GM04503 (cell line): ENCODE data around the gene CHRD.

Experiments used
- DNase-seq: peaks from one replicate; pipeline ENCODE4 v3.0.0-alpha.2; 2012; ENCODE audit warnings: low read depth

Gene CHRD

DNA sequence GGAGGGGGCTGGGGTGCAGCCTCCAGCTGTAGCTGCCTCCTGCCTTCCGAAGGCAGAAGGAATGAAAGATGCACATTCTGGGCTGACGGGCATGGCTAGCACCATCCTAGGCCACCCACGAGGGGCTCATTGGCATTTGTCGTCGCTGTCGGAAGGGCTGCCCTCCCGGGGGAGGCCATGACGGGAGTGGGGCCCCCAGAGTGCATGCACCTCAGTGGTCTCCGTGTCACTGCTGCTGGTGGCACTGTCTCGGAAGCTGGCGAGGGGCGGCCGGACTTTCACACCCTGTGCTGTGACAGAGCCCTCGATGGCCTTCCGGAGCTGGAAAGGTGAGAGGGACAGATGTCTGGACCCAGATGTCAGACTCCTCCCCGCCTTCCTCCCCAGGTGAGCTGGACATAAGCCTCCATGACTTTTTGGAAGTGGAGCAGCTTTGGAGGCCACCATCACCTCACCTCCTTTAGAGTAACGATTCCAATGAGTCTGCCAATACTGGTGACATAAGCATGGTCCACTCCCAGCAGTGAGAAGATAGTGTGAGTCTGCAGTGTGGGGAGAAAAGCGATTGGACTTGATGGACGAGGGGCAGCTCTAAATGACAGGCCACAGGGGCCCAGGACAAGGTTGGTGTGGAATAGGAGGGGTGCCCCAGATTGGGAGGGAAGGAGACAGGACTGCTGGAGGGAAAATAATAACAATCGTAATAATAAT is 33.2 kb upstream of the CHRD start:
- no peak for DNase-seq

GRCh38 chr3:184347321-184348056 is 32.4 kb upstream of the CHRD start:
- DNase-seq: no peak

DNA sequence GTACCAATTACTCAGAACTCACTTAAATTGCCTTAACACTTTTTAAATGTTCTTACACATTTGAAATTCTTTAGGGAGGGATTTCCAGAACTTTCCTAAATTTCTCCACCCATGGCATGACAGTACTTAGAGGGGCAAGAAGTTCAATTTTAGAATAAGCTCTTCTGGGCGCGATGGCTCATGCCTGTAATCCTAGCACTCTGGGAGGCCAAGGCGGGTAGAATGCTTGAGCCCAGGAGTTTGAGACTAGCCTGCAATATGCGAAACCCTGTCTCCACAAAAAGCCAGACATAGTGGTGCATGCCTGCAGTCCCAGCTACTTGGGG is 31.8 kb upstream of the CHRD start:
- DNase-seq: no peak

DNA sequence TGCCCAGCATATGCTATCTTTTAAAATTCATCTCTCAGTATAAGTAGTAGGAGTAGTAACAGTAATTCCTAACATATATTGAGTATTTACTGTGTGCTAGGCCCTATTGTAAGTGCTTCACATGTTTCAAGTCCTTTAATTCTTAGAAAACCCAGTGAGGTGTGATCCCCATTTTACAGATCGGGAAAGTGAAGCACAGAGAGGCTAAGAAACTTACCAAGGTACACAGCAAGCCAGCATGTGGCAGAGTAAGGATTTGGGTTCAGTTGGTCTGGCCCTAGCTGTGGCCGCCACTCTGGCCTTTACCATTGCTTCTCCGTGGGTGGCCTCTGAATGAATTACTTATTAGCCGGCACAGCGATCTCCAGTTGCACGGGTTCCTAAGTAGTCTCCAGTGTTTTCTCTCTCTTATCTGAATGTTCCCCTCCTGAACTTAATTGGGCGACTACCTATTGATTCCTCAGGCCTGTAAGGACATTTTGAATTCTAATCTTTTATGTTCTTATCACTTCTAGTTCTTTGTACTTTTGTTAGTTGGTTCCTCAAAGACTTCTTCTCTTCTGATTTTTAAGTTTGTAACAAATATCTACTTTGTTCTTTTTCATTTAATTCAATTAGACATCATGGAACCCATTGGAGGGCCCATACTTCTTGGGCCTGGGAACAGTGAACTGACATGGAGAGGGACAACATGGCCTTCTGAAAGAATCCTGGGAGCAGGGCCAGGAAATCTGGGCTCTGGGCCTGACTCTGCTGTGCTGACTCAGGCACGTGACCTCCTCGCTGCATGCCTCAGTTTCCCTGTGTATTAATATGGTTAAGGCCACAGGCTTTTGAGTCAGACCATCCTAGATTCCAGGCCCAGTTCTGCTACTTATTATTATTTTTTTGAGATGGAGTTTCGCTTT is 30.0 kb upstream of the CHRD start:
- DNase-seq: no peak

DNA sequence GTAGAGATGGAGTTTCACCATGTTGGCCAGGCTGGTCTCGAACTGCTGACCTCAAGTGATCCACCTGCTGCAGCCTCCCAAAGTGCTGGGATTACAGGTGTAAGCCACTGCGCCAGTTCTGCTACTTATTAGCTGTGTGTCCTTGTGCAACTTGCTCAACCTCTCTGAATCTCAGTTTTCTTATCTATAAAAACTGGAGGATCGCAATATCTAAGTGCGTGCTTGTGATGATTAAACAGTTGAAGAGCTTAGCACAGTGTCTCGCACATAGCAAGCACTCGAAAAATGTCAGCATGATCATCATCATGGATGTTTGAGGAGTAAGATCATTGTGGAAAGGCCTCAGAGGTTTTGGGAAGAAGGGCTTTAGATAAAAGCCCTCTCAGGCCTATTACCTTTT is 29.2 kb upstream of the CHRD start:
- no peak for DNase-seq

GRCh38 chr3:184351511-184352148 is 28.2 kb upstream of the CHRD start:
- no peak for DNase-seq

DNA sequence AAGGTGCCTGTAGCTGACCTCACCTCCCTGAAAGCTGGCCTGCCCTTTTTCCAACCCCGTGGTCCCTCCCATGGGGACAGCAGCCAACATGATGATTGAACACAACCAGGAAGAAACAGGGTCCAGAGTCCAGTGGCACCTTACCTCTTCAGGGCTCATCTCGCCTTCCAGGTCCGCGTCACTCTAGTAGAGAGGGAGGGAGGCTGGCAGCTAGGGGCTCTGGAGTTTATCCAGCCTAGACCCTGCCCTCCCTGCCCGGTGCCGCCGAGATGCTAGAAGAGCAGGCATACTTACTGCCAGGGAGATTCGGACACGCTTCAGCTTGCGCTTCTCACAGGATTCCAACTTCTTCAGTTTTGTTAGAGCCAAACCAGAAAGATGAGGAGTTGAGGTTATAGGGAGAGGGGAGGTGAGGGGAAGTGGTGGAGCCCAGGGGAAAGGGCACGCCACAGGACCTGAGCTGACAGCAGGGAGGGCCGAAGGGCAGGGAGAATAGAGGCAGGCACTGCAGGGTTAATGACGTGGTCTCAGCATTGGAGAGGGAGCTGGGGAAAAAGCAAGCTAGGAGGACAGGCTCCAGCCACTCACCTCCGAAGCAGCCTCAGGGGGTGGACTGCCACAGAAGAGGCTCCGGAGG is 27.6 kb upstream of the CHRD start:
- DNase-seq: no peak

DNA sequence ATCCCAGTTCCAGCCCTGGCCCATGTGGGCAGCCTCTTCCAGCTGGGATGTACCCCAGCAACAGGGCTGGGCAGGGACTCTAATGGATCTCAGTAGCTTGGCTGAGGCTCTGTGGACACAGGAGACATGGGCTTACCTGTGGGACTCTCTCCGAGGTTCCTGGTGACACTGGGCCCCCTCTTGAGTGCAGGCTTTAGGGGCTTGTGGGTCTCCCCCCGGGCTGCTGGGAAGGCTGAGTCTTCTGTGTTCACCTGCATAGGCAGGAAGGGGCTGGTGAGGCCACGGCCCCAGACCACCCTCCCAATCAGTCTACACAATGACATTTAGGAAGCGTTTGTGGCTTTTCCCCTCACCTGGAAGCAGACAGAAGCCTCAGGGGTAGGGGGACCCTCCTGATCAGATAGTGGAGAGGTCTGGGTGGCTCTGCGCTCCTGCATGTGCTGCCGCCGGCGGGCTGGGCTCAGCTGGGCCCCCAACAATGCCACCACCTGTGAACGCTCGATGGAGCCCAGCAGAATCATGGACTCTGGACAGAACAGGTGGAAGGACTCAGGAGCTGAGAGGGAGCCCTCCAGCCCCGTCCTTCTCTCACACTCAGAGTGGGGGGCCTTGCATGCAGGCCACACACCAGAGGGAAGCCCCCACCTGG is 26.8 kb upstream of the CHRD start:
- no peak for DNase-seq

GRCh38 chr3:184353546-184353941 is 26.3 kb upstream of the CHRD start:
- DNase-seq: no peak

DNA sequence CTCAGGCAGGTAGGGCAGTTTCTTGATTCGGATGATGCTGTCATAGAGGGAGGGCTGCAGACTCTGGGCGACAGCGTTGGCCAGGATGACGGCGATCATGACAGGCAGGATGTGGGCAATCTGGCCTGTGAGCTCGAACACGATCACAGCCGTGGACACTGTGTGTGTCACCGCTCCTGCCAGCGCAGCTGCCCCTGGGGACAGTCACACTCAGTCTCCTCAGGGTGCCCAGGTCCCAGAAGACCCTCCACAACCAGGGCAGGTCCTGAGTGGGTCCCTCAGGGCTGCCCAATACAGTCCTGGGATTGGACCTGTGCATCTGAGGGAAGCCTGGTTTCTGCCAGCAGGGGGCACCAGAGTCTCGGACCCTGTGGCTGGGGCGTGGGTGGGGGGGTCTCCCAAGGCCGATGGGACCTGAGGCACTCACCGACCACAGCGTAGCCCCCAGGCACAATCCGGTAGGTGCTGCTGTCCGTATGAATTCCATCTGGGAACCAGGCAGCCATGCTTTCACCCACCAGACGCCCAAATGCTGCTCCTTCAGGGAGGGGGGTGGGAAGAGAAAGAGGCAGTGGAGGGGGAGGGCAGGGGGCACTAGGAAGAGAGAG is 25.6 kb upstream of the CHRD start:
- DNase-seq: no peak

GRCh38 chr3:184354754-184355153 is 25.1 kb upstream of the CHRD start:
- DNase-seq: no peak

DNA sequence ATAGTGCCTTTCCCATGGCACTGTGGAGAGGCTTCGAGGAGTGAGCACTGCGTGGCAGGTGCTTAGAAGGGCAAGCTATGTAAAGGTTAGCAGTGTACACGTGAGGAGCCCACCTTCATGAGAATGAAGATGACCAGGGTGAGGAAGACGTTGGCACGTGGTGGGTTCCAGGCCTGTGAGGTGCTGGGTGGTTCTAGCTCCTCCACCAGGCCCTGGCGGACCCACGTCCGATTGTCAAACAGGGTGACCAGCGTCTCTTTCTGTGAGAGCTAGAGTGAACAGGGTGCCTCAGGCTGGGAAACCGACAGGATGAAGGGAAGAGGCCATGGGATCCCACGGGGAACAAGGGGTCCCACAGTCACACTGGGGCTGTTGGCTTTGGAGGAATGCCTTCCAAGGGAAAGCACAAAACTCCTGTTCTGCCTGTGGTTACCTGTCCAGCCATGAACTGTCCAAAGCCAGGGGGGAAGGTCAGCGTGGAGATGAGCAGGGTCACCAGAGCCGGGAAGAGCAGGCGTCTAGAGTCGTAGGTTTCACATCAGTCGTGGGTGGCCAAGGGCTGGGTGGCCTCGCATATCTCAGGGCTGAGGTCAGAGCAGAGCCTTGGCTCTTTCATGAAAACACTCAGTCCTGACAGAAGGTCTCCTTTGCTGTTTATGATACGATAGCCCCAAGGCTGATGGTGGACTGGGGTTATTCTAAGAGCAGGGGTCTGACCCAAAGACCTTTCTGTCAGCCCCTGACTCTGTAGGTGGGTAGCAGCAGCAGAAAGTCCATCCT is 24.4 kb upstream of the CHRD start:
- DNase-seq: no peak

DNA sequence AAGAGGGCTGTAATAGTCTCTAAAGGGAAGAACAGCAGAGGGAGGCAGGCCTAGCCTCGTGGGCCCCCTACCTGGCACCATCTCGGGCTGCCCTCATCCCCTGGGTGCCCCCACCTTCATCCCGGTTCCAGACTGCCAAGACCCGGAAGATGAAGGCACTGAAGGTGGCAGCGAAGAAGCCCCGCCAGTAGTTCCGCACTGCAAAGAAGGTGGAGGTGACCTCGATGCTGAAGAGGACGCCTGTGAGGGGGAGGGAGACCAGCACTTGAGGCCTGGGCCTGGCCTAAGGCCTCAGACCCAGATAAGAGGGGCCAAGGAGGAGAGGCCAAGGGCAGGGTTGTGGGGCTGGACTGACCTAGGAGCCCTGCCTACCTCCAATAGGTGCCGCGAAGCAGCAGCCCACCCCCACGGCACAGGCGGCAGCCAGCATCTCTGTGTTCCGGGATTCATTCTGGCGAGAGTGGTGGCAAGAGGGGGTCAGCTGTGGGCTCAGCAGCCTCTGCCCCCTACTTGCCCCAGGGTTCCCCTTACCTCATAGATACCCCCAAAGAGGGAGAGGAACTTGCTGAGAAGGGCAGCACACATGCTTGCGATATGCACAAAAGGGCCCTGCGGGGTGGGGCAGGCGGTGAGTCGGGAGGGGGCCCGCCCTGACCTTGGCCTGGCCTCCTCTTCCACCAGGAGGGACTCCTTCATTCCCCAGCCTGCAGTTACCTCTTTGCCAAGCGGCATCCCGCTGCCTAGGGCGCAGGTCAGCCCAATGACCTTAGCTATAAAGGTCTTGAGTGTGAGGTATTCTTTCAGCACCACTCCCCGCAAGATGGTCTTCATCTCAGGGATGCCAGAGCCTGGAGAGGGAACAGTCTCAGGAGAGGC is 22.4 kb upstream of the CHRD start:
- DNase-seq: no peak

DNA sequence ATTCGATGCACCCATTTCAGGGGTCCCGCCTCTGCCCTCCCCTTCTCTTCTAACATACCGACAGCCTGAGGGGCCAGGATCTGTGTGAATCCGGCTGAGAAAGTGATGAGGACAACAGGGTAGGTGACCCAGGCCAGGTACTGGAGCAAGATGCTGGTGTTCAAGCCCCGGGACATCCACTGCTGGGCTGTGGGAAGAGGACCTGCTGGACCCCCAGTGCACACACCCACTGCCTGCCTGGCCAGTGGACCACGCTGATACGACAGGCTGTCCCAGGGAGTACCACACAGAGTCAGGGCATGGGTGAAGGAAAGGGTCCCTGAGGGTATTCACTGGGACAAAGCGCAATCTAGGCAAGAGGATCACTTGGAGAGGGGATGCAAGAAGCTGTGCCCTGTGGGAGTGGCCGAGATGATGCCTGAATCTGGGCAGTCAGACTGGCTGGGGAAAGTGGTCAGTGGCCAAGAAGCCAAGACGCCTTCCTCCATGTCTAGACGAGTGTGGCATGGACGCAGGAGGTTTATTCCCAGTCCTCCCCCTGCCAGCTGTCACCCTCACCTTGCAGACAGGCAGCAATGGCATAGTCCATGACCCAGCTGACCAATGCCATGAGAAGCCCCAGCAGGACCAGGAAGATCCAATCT is 21.6 kb upstream of the CHRD start:
- no peak for DNase-seq

DNA sequence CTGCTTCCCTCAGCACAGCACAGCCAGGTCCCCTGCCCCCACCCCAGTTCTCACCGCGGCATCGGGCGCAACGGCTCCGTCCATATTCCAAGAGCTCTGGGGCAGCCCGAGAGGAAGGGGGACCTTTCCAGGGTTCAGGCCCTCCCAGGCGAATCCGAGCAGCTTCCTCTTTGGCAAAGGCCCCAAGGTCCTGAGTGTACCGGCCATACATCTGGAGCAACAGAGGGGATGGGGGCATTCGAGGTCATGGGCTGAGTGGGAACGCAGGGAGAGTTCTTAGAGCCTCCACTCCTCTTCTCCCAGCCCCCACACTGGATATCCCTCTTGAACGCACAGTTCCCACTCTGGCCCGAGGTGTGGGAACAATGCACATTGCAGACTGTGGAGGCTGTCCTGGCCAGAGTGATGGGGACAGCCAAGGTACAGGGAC is 20.9 kb upstream of the CHRD start:
- no peak for DNase-seq

DNA sequence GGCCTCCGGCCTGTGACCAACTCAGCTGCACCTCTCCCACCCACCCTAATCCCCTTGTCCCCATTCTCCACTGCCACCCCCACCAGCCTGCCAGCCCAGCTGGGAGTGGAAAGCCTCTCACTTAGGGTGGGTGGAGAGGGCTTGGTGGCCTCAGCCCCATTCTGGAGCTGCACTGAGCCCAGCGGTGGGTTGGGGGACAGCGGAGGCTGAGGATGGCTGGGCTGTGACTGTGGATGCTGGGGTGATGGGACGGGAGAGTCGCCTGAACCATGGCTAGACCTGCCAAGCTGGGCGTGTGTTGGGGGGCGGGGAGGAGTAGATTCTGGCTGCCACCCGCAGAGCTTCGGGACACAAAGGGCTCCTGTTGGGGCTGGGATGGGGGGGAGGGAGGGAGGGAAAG is 20.2 kb upstream of the CHRD start:
- no peak for DNase-seq

- no peak for DNase-seq
Observed at GRCh38 chr3:184360070-184360928, 19.6 kb upstream of the CHRD start.
